ENCODE data around the gene ARHGAP22. TPM values are rescaled to one million over a fixed set of nuclear protein-coding genes. Genes with fewer than 3 reads are reported as not detected.

Gene ARHGAP22
- total RNA-seq, 1 experiment from 2014 or later = 0.24 TPM

DNA sequence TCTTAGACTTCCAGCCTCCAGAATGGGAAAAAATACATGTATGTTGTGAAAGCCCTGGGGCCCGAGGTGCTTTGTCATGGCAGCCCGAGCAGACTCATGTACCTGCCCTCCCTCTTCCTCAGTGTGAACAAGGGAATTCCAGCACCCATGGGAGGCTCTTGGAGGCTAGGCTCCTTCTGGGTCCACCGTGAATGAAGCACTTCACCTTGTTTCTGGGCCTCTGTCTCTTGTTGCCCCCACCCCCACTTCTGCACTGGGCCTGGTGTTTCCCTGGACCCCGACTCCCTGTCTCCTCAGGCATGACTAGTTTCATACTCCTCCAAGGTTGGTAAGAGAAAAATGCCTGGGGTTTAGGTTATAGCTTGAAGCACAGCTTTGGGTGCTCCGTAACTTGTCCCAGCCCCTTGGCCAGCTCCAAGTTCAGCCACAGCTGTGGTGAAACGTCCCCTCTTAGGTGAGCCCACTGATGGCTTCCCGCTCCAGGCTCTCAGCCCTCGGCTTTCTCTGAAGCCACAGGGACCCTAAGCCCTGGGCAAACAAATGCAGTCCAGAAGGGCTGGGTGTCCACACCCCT, 30.2 kb upstream of the ARHGAP22 start:
- in situ Hi-C loops (cut with HindIII; ENCODE audit: low pct_unique_long_range_greater_than_20kb, low sequenced_read_pairs) = no loop called here
- DNase-seq (ENCODE audit: low read depth, low spot score) = no peak

- in situ Hi-C loops (cut with HindIII; ENCODE audit: low pct_unique_long_range_greater_than_20kb, low sequenced_read_pairs) = no loop called here
- DNase-seq (ENCODE audit: low read depth, low spot score) = no peak
These were observed 29.5 kb upstream of the ARHGAP22 start for GRCh38 chr10:48634198-48634983.

DNA sequence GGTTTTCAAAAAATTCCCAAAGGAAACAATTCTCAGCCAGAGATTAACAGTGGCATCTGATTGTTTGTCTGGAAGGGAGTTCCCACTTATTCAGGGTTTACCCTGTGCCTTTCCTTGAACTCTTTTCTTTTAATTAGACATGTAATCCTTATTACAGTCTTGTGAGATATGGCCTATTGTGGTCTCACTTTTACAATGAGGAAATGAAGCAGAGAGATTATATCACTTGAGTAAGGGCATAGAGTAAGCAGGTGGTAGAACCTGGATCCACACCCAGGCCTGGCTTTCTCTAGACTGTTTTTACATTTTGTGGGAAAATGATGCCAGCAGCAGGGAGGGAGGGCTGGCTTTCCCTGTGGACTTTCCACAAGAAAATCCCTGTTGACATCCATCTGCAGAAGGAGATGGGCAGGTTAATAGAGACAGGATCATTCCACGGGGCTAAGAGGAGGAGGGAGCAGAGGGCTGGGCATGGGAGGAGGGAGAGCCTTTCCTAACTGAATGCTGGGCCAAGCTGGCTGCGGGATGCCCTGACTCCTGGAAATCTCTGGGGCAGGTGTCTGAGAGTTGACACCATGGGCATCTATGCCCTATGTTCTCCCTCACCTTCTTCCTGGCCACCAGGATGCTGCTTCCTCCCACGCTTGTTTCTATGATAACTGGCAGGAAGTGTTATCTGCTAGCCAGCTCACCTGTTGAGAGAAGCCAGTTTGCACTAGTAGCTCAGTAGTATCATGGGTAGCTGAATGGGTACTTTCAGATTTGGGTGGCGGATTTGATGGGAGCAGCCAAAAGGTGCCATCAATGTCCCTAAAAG, 28.7 kb upstream of the ARHGAP22 start:
- DNase-seq (ENCODE audit: low read depth, low spot score) = no peak
- in situ Hi-C loops (cut with HindIII; ENCODE audit: low pct_unique_long_range_greater_than_20kb, low sequenced_read_pairs) = no loop called here

- DNase-seq (ENCODE audit: low read depth, low spot score) = no peak
- in situ Hi-C loops (cut with HindIII; ENCODE audit: low pct_unique_long_range_greater_than_20kb, low sequenced_read_pairs) = no loop called here
These were observed 27.3 kb upstream of the ARHGAP22 start for GRCh38 chr10:48632166-48632565.

GRCh38 chr10:48627984-48628609, 23.2 kb upstream of the ARHGAP22 start:
- in situ Hi-C loops (cut with HindIII; ENCODE audit: low pct_unique_long_range_greater_than_20kb, low sequenced_read_pairs) = no loop called here
- DNase-seq (ENCODE audit: low read depth, low spot score) = no peak

DNA sequence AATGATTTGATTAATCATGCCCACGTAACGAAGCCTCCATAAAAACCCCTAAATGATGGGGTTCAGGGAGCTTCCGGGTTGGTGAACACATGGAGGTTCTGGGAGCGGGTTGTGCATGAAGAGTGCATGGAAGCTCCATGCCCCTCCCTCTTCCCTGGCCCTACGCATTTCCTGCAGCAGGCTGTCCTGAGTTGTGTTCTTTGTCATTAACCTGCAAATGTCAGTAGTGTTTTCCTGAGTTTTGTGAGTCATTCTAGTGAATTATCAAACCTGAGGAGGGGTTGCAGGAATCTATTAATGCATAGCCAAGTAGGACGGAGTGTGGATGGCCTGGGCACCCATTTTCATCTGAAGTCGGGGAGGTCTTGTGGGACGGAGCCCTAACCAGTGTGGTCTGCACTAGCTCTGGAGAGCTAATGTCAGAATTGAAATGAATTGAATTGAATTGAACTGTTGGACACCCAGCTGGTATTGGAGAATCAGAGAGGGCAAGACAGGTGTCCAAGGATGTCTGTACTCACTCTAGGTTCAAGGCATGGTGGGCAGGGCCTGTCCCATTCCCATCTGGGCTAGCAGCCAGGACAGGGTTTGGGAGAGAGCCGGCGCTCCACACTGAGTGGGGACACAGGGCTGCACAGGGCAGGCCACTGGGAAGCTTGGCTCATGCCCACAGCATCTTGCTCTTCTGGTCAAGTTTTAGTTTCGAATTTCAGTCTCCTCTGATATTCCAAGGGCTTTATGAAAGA, 22.3 kb upstream of the ARHGAP22 start:
- DNase-seq (ENCODE audit: low read depth, low spot score) = no peak
- in situ Hi-C loops (cut with HindIII; ENCODE audit: low pct_unique_long_range_greater_than_20kb, low sequenced_read_pairs) = no loop called here

DNA sequence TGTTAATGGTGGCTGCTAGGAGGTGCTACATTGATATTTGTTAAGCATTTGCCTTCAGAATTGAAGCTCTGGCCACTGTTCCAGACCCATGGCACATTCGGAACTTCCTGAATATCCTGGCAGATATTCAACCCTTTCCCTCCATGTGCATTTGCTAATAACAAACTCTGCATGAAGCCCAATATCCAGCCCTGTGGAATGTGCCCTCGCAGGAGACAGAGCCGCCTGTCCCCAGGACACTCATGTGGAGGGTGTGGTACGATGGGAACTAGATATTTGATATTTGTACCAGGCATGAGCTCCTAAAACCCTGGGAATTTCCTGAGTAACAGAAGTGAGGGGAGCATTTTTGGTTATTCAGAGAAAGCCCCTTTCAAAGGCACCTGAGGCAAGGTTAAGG, 21.6 kb upstream of the ARHGAP22 start:
- DNase-seq (ENCODE audit: low read depth, low spot score) = no peak
- in situ Hi-C loops (cut with HindIII; ENCODE audit: low pct_unique_long_range_greater_than_20kb, low sequenced_read_pairs) = no loop called here

DNA sequence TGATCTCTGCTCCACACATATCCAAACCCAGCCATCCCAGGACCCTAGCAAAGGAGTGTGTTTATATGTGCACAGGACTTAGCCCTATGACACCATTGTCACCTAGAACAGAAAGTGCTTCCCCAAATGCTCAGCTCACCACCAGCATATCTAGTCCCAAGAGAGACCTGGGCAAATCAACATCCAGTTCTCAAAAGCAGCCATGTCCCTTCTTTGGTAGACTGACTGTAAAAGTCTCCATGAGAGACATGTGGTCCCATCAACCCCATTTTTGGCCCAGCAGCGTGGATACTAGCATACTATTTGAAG, 20.9 kb upstream of the ARHGAP22 start:
- DNase-seq (ENCODE audit: low read depth, low spot score) = no peak
- in situ Hi-C loops (cut with HindIII; ENCODE audit: low pct_unique_long_range_greater_than_20kb, low sequenced_read_pairs) = no loop called here

DNA sequence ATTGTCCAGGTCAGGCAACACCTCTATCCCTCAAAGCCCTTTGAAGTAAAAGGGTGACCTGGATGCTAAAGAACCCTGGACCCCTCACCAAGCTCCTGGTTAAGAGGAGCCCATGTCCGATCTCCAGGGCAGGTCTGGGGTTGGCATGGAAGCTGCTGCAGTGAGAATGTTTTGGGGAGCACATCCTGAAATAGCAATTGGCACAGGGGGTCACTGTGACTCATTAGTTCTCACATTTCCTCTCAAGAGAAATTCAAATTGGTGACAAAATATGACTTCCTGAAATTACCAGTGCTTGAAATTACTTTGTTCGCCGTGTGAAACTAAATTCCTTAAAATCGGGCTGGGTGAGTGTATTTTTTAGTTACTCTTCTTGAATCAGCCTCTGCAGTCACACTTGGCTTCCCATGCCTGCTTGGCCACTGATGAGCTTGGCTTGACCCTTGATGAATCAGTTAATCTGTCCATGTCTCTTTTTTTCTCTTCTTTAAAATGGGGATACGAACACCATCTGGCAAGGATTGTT, 18.8 kb upstream of the ARHGAP22 start:
- in situ Hi-C loops (cut with HindIII; ENCODE audit: low pct_unique_long_range_greater_than_20kb, low sequenced_read_pairs) = no loop called here

DNA sequence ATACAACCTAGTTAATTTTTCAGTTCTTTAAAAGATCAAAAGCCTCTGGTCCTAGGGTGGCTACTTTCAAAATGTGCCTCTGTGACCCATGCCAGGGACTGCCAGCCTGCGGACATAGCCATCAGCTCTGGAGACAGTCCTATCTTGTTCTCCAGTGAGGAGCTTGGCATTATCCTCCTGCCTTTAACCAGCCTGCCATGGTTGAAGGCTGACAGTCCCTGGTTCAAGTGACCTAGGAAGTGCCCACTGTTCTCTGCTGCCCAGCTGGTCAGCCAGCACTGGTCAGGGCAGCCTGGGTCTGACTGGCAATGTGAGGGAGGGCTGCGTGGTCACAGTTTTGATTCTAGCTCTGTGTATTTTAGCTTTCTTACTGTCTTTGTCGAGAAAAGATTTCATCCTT, 18.1 kb upstream of the ARHGAP22 start:
- DNase-seq (ENCODE audit: low read depth, low spot score) = no peak

More for the DNA sequence above, 18.8 kb upstream of the ARHGAP22 start:
- no peak for DNase-seq (ENCODE audit: low read depth, low spot score)

DNA sequence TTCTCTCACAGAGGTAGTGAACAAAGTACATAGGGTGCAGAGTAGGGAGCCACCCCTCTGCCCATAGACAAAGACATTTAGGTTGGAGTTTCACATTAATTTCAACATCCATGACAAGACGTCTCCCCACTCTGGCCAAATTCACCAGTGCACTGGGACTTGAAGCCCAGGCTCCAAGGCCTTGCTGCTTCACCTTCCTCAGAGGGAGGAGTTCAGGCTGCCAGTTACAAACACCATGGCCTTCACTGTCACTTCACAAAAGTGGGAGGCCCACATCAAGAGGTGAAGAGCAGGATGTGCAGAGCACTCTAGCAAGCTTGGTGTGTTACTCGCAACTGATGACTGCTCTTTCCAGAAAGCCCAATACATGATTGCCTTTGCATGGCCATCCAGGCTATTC, 15.8 kb upstream of the ARHGAP22 start:
- DNase-seq (ENCODE audit: low read depth, low spot score) = no peak
- in situ Hi-C loops (cut with HindIII; ENCODE audit: low pct_unique_long_range_greater_than_20kb, low sequenced_read_pairs) = no loop called here

More for the DNA sequence above, 18.1 kb upstream of the ARHGAP22 start:
- in situ Hi-C loops (cut with HindIII; ENCODE audit: low pct_unique_long_range_greater_than_20kb, low sequenced_read_pairs) = no loop called here

GRCh38 chr10:48616436-48616835, 11.6 kb upstream of the ARHGAP22 start:
- no peak for DNase-seq (ENCODE audit: low read depth, low spot score)
- in situ Hi-C loops (cut with HindIII; ENCODE audit: low pct_unique_long_range_greater_than_20kb, low sequenced_read_pairs) = no loop called here

DNA sequence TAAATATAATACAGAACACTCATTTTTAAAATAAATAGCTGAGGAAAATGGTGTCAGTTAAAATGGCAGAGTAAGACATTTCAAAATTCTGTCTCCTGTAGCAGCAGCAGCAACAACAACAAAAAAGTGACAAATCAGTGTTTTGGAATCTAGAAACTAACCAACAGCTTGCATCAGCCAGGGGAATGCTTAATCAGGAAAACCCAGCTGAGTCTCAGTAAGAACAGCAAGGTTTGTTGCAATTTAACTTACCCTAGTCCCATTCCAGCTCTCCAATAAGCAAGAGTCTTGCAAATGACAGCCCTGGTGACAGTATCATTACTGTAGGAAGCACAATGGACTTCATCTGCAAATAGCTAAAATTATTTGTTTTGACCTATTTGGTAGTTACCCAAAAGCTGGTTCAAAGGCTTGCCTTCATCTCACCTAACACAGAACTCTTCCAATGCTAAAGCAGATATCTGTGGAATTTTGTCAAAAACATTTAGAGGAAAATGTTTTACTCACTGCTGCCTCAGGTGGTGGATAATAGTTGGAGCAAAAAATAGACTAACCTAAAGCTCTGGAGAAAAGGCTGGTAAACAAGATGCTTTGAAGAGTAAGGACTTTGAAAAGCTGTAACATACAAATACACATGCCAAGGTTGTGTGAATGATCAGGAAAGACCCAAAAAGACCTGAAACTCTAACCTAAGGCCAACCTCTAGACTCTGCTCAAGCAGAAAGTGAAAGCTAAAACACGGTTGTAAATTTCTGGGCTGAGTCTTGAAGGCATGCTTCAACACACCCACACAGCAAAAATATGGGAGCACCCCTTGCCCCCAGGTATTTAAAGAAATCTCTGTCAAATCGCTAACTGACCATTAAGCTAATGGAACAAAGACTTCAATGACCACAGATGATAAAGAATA, 9.9 kb upstream of the ARHGAP22 start:
- in situ Hi-C loops (cut with HindIII; ENCODE audit: low pct_unique_long_range_greater_than_20kb, low sequenced_read_pairs) = no loop called here
- DNase-seq (ENCODE audit: low read depth, low spot score) = peak; percentile 9

- no peak for DNase-seq (ENCODE audit: low read depth, low spot score)
- in situ Hi-C loops (cut with HindIII; ENCODE audit: low pct_unique_long_range_greater_than_20kb, low sequenced_read_pairs) = no loop called here
These were observed 8.1 kb upstream of the ARHGAP22 start for GRCh38 chr10:48613016-48613415.

GRCh38 chr10:48612236-48612943, 7.5 kb upstream of the ARHGAP22 start:
- DNase-seq (ENCODE audit: low read depth, low spot score) = no peak
- in situ Hi-C loops (cut with HindIII; ENCODE audit: low pct_unique_long_range_greater_than_20kb, low sequenced_read_pairs) = no loop called here

DNA sequence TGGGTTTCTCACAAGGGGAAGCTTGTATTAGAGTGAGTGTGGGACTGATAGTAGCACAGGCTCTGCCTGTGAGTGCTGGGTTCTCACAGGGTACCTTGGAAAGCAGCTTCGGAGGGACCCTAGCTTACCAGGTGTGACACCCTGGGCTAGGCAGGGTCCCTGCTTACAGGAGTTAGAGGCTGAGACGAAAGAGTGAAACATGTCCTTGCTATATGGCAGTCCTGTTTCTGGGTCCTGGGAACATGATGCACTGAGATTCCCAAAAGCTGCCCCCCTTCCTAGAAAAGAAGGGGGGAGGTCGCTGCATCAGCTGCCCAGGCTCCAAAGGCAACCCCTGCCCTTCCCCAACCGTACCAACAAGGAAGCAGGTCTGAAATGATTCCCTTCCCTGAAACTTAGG, 6.3 kb upstream of the ARHGAP22 start:
- no peak for DNase-seq (ENCODE audit: low read depth, low spot score)
- in situ Hi-C loops (cut with HindIII; ENCODE audit: low pct_unique_long_range_greater_than_20kb, low sequenced_read_pairs) = no loop called here
